HG03354 (cell line): ENCODE results near the gene HDHD5.

Experiments used
- ATAC-seq: cut with Tn5 transposase; IDR thresholded peaks from one replicate; pipeline ENCODE4 v1.9.1; 2021; ENCODE audit warnings: mild to moderate bottlenecking; ENCODE audit not compliant: unreplicated experiment, poor library complexity, severe bottlenecking

The HDHD5 gene

GRCh38 chr22:17108256-17109112 is 50.6 kb downstream of the HDHD5 start:
- ATAC-seq: no peak

DNA sequence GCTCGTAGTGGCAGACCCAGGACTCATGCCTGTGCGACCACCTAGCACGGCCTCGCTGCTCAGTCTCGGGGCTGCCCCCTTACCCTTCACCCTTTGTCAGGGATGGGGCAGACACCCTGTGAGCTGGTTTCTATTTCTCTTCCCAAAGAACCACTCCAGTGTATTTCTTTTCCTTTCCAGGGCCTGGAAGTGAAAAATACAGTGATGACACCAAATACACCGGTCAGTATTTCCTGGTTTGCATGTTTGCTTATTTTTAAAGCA is 51.6 kb downstream of the HDHD5 start:
- no peak for ATAC-seq

- ATAC-seq: no peak
These were observed 52.1 kb downstream of the HDHD5 start for GRCh38 chr22:17106785-17107546.

DNA sequence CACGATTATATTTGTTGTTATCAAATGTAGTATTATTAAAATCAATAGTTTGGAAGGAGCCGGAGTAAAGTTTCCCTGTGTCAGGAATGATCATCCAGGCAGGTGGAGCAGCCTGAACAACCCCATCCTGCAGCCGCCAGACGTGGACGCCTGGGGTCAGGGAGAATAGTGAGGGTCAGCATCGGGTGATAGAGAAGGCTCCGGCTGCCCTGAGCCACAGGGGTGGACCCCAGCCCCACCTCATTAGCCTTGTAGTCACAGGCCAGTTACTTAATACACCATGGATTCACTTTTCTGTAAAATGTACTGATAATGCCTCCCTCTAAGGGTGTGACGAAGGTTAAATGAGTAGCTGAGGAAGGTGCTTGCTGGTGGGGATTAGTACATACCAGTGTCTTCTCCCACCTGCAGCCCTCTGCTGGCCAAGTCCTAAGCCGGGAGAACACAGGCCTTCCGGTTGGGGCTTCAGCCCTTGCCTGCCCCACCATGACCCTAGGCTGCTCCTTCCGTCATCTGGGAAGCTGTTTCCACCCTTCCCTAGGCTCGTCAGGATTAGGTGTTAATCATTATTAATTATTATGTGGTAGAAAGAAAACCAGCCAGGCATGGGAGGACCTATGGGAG is 52.8 kb downstream of the HDHD5 start:
- no peak for ATAC-seq

GRCh38 chr22:17105143-17106129 is 53.6 kb downstream of the HDHD5 start:
- ATAC-seq: no peak

GRCh38 chr22:17104336-17104935 is 54.6 kb downstream of the HDHD5 start:
- ATAC-seq: no peak

GRCh38 chr22:17103351-17103750 is 55.7 kb downstream of the HDHD5 start:
- no peak for ATAC-seq

DNA sequence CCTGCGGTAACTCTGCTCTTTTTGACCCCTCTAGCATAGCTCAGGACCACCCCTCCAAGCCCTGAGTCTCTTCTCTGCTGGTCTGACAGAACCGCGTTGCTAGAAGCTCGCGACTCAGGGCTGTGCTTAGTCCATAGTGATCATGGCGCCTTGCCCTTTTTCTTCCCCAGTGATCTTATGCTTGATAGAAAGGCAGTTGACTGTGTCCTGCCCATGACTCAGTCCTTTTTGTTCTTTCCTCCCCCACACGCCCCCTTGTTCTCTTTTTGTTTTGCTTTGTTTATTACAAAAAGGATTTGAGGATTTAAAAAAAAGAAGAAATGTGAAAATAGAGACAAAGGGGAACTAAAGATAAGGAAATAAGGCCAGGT is 56.8 kb downstream of the HDHD5 start:
- ATAC-seq: no peak

GRCh38 chr22:17101475-17102296 is 57.4 kb downstream of the HDHD5 start:
- ATAC-seq: no peak

DNA sequence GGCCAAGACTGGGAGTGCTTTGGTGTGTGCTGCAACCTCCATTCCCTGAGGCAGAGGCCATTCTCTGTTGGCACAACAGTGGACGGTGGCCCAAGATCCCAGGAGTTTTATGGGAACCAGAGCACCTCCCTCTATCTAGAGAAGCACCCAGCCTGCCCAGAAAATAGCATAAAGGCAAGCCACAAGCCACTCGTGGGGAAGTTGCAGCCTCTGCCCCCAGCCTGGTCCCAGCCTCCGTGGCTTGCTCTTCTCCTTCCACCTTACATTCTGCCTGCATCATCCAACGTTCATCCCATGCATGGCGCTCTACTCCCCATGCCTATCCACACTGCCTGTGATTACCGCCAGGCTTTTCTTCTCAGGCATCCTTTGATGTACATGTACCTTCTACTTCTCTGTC is 58.5 kb downstream of the HDHD5 start:
- ATAC-seq: no peak

GRCh38 chr22:17098379-17098819 is 60.7 kb downstream of the HDHD5 start:
- no peak for ATAC-seq

DNA sequence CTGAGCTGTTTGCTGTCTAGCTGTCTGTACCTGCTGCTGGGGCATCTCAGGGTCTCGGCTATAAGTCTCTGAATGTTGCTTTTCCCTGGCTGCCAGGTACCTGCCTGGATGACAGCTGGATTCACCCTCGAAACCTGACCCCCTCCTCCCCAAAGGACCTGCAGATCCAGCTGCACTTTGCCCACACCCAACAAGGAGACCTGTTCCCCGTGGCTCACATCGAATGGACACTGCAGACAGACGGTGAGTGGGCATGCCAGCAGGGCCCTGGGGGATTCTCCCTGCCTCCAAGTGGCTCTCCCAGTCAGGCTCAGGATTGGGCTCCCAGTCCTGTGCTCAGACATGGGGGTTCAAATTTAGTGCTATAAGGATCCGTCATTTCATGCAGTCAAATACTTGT is 61.4 kb downstream of the HDHD5 start:
- ATAC-seq: no peak

- no peak for ATAC-seq
These were observed 62.0 kb downstream of the HDHD5 start for GRCh38 chr22:17097062-17097461.

DNA sequence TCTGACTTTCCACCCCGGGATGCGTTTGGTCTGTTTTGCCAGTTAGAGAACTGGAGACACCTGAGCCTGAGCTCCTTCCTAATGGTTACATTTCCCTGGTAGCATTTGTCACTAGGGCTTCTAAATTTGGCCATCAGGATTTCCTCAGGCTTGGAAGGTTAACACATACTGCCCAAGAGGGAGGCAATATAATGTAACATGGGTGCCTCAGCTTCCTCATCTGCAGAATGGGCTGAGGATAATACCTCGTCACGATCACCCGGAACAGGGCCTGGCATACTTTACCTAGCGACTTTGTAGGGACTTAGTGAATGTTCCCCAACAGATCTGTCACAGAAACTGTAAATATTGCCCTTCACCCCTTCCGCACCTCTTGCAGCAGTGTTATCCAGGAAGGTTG is 63.0 kb downstream of the HDHD5 start:
- no peak for ATAC-seq

- ATAC-seq: no peak
These were observed 63.5 kb downstream of the HDHD5 start for GRCh38 chr22:17095538-17095937.

- no peak for ATAC-seq
These were observed 66.0 kb downstream of the HDHD5 start for GRCh38 chr22:17093081-17093480.

- ATAC-seq: no peak
These were observed 67.2 kb downstream of the HDHD5 start for GRCh38 chr22:17091851-17092250.

DNA sequence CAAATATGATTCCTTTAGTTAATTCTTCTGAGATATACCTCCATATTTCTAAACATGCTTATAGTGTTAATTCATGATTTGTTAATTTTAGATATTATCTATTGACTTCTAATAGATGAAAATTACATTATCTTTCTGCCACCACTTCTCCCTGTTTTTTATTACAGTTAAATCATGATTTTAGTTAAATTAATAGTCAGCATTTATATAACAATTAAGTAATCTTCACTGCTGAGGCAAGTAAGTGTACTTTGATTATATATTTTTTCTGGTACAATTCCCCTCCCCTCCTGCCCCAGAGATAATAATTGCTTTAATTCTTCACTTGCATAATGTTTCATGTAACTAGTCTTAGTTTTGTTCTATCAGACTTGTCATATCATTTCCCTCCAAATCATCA is 68.5 kb downstream of the HDHD5 start:
- ATAC-seq: no peak
